ENCODE results near the gene UBE3C.
"Not testable (repeated sequence)": the region's sequence is repeated elsewhere in the genome, so short reads cannot be mapped to it uniquely, and the experiment has no call there.

Gene UBE3C

DNA sequence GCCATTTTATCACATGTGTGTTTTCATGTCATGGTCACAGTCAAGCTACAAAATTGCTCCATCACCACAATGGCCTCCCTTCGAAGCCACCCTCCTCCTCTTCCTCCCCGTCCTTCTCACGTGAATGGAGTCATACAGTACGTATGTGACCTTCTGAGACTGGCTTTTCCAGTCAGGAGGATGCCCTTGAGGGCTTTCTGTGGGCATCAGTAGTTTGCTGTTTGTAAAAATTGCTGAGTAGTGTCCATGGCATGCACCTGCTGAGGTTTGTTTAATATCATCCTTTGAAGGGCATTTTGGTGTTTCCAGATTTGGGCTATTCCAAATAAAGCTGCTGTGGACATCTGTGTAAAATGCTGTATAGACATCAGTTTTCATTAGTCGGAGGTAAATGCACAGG, 5.9 kb upstream of the UBE3C start:
- DNase-seq: no peak

DNA sequence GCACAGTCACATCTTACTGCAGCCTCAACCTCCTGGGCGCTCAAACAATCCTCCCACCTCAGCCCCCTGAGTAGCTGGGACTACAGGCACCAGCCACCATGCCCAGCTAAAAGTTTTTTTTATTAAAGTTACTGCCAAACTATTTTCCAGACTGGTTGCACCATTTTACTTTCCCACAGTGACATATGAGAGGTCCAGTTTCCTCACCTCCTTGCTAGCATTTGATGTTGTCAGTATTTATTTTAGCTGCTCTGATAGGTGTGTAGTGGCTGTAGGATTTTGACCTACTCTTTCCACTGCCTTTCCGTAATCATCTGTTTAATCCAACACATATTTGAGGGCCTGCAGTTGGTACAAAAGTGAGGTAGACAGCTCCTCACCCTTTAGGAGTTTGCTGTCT, 5.4 kb upstream of the UBE3C start:
- no peak for DNase-seq

DNA sequence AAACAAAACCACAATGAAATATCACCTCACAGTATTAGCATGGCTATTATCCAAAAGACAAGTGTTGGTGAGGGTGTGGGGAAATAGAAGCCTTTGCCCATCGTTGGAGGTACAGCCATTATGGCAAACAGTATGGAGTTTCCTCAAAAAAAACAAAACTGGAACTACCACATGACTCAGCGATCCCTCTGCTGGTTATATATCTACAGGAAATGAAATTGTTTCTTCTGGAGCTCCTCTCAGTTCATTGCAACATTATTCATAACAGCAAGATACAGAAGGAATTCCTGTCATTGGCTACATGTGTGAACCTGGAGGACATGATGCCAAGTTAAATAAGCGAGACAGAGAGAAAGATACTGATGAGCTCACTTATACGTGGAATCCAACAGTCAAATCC, 2.4 kb upstream of the UBE3C start:
- no peak for DNase-seq

DNA sequence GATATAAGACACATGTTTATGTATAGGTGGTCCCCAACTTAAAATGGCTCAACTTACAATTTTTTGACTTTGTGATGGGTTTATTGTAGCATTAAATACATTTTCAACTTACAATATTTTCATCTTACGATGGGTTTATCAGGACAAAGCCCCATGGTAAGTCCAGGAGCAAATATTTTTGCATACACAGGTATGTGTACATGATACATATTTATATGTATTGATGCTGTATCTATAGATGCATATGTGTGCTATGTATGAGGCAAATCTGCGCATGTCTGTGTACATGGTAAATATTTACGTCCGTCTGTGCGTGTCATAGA, 664 bp upstream of the UBE3C start:
- no peak for DNase-seq

DNA sequence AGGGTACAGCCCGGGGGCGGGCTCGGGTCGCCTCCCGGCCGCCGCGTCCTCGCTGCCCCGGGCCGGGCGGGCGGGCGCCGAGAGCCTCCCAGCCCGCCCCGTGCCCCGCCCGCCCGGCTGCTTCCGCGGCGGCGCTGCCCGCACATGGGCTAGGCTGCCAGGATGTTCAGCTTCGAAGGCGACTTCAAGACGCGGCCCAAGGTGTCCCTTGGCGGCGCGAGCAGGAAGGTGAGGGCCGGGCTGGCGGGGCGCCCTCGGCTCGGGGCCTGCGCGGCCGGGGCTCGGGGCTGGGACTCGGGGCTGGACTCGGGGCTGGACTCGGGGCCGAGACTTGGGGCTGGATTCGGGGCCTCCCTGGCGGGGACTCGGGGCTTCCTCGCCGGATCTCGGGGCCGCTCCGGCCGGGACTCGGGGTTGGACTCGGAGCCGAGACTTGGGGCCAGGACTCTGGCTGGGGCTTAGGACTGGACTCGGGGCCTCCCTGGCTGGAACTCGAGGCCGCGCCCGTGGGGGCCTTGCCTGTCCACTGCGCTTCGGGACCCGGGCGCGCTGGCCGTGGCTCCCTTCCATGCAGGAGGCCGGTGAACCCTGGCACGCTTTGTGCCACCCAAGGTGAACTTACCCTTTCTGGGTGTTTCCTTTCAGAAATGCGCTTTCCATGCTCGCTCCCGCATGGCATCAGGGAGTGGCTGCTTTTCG, 534 bp downstream of the UBE3C start:
- DNase-seq: no peak

DNA sequence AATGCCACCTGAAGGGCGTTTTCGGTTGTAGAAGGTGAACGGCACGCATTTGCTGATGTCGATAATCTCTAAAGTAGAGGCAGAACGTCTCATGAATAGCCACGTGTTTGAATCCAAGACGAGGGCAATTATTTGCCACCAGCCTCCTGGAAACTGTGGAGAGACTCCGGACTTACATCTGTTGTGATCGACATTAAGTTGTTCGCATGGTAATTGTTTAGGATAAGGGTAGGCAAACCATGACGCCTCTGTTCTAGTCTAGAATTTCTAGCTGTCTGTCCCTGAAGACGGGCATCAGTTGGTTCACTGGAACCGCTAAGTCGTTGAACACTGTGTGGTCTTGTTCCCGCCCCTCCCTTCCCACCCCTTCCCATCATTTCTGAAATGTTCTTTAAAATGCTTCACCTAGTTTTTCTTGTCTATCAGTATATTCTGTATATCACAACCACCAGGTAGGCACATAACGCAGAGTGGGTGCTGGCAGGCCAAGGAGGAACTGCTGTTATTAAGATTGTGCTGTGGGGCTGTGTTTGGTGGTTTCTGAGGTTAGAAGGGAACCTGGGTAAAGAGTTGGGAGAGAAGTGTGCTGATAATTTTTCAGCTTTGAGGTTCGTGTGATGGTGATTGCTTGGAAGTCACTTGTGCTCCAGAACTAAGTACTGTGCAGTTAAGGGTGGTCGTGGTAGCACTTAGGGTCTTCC, 1.2 kb downstream of the UBE3C start:
- DNase-seq: no peak

DNA sequence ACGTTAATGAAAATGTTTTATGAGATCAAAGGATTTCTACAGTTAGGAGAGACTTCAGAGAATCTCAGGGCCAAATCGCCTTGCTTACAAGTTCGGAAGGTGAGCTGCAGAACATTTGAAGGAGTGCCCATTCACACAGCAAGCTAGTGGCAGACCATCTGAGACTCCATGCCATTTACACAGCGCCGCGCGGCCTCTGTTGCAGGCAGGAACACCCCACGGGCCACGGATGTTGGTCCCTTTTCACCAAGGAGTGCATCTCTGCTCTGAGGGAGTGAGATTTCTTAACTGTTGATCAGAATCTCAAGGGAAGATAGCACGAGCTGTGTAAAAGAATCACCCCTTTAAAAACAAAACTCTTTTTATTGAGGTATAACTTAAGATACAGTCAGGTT, 1.8 kb downstream of the UBE3C start:
- DNase-seq: no peak

DNA sequence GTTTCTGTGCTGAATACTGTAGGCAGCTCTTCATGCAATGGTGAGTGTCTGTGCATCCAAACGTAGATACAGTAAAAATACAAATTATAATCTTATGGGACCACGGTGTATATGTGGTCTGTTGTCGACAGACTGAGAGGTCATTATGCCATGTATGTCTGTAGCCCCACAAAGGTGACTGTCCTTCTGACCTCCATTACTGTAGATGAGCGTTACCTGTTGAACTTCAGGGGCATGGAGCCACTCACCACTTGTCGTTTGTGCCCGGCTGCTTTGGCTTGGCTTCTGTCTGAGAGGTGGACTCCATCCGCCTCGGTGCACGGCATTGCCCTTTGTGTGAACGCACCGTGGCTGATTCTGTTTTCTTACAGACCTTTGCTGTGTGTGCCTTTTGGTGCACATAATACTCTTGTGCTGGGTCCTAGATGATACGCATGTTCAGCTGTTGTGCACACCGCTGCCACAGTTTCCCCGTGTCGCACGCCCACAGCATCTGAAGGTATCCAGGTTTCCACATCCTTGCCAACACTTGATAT, 2.9 kb downstream of the UBE3C start:
- no peak for DNase-seq

DNA sequence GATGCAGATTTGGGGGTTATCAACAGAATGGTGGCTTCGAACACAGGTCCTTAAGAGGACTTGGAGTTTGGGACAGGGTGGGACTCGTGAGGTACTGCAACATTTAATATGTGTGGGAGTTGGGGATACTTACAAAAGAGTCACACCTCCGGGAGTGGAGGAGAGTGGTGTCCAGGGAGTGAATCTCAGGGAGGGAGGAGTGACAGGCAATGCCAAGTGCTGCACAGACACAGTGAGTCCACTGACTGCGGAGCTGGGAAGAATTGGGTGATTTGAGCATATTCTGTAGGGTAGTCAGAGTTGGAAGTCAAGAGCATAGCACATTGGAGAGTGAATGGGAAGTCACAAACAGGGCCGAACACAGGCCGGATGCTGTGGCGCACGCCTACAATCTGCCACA, 5.1 kb downstream of the UBE3C start:
- DNase-seq: no peak

DNA sequence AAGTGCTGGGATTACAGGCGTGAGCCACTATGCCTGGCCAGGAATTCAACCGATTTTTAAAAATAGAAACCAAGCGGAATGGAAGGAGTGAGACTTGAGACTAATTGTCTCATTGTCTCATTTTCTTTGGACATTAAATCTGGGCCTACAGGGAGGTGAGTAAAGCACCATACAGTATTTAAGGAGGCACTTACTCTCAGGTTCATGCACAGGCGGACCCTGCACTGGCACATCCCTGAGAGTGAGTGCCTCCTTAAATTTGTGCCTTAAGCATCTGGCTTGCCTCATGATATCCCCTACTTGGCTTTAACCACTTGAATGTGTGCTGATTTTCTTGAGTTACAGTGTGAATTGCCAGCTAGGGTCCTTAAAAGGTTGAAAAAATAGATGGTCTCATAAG, 10.6 kb downstream of the UBE3C start:
- no peak for DNase-seq

DNA sequence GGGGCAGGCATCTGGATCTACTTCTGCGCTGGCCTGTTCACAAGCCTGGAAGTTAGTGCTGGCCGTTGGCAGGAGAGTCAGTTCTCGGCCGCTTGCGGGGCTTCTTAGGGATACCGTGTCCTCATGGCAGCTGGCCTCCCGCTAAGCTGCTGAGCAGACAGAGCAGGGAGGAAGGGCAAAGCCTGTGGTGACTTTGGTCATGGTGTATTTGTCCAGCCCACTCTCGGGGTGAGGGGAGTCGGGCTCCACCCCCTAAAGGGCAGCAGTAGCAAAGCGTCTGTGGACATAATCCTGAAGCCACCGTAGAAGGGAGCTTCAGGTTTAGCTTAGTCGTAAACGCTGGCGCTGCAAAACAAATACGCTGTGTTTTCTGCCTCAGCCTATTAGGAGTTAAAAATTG, 12.2 kb downstream of the UBE3C start:
- DNase-seq: no peak

DNA sequence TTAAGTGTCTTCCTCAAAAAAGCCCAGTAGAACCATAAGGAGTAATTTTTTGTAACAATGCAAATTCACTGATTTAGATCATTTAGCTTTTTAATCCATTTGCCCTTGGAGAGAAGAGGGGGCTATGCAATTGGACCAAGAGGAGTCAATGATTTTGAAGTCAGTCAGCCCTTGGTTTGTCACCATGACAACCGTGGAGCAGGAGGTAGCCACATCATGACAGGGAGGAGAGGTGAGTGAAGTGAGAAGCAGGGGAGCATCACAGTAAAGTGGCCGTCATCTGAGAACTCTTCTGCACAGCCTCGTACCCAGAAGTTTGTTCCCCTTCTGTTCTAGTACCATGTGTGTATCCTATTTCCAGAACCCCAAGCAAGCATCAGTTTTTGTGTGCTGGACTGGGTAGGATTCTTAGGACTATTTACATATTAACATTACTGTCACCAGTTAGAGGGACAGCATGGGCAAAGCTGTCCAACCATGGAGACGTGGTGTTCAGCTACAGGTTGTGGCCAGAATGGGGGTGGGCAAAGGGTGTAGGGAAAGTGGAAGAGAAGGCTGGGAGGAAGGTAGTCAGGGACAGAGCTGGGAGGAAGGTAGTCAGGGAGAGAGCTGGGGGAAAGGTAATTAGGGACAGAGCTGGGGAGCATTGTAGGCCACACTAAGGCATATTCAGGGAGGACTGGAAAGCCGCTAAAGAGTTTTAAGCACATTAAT, 13.1 kb downstream of the UBE3C start:
- no peak for DNase-seq

DNA sequence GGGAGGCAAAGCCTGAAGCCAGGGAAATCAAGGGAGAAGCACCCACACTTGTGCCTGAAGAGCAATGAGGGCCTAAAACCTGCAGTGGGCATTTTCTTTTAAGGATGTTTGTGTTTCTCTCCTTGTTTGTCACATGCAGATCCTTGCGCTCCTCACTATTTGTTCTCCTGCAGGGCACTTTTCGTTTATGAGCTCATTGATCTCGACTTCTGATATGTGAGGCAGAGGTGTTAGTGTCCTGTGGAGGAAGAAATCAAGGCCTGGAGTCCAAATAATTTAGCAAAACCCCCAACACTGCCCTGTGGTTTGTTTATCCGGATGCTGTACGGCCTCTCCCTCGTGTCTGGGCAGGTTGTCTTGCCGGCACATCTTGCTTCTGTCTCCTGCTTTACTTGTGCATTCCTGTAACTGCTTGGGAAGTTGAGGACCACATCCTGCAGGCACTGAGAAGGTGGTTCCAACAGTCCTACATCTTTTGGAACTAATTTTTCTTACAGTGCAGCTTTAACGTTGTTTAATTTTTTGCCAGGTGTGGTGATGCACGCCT, 13.7 kb downstream of the UBE3C start:
- no peak for DNase-seq

DNA sequence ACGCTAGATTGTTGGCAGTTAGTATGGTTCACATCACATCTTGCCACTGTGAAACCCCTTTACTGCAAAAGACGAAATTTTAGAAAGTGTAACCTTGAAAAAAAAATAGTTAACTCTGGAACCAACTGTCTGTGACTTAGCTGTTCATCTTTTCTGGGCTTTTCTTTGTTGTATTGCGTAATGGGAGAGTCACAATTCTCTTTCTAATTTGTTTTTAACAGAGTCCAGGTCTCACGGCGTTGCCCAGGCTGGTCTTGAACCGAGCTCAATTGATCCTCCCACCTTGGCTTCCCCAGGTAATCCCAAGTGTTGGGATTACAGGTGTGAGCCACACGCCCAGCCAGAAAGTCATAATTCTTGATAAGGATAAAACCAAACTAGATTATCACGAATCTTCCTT, 14.5 kb downstream of the UBE3C start:
- no peak for DNase-seq

DNA sequence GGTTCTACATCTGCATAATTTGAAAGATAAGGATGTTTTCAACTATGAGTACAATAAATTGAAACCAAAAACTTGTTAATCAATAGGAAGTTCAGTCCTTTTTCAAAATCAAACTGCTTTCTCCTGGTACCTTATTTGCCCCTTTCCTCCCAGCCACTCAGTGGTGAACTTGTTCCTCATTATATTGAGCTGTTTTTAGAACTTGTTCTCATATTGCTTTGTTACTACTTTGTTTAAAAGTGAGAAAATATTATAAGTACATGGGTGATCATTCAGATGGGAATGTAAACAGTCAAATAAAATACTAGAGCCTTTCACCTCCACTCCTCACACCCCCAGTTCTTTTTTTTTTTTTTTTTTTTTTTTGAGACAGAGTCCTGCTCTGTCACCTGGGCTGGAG, 17.2 kb downstream of the UBE3C start:
- DNase-seq: no peak

DNA sequence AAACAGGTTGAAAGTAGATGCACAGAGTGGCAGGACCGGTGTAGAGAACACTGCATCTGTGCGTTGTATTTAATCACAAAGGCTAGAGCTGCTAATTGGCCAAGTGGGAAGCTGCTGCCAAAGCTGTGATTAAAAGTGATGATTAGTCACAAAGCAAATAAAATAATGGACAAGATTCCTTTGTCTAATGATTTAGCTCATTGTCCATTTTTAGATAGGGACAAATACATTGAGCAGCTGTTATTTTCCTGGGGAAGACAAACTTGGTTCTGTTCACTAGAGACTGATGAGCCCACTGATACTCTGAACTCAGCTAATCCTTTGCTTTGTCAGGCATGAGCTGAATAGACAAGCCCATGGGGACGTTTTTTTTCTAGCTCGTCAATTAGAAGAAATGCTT, 19.7 kb downstream of the UBE3C start:
- DNase-seq: no peak

DNA sequence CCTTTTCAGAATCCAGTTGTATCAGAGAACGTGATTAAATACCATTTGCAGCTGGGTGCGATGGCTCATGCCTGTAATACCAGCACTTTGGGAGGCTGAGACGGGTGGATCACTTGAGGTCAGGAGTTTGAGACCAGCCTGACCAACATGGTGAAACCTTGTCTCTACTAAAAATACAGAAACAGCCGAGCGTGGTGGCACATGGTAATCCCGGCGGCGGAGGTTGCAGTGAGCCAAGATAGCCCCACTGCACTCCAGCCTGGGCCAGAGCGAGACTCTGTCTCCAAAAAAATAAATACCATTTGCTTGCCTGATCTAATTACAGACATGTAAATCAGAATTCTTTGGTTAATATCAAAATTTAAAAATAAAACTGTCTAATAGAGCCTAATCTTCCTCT, 20.8 kb downstream of the UBE3C start:
- DNase-seq: not testable (repeated sequence)

DNA sequence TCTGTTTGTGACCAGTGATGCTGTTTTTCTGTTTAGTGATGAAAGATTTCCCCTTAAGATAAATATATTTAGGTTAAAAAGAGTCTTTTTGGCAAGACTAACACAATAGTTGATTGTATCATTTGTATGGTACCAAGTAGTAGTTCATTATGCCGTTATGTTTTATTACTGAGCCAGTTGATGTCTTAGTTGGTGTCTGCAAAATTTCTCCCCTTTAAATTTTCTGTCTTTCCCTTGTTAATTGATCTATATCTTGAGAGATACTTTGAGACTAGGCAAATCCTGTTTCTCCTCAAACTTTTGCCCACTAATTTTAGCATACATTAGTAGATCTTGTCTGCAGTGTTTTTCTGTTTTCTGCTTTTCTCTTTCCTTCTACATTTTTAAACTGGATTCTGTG, 21.7 kb downstream of the UBE3C start:
- no peak for DNase-seq

DNA sequence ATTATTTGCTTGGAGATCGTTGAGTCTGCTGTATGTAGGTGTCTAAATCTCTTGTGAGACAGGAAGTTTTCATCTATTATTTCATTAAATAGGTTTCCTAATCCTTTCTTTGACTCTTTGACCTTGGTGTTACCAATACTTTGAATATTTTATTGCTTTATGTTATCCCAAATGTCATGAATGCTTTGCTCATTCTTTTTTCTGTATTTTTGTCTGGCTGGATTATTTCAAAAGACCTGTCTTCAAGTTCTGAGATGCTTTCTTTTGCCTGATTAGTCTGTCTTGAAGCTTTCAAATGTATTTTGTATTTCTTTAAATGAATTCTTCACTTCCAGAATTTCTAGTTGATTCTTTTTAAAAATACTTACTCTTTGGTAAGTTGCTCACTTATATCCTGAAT, 27.3 kb downstream of the UBE3C start:
- no peak for DNase-seq

DNA sequence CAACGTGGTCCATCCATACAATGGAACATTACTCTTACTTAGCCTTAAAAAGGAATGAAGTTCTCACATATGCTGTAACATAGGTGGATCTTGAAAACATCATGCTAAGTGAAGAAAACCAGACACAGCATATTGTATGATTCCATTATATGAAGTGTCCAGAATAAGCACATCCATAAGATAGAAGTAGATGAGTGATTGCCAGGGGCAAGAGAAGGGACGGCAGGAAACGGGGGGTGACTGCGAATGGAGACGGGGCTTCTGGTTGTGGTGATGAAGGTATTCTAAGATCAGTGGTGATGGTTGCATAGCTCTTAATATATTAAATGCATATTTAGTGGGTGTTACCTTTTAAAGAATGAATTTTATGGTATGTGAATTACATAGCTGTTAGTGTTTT, 29.8 kb downstream of the UBE3C start:
- no peak for DNase-seq

DNA sequence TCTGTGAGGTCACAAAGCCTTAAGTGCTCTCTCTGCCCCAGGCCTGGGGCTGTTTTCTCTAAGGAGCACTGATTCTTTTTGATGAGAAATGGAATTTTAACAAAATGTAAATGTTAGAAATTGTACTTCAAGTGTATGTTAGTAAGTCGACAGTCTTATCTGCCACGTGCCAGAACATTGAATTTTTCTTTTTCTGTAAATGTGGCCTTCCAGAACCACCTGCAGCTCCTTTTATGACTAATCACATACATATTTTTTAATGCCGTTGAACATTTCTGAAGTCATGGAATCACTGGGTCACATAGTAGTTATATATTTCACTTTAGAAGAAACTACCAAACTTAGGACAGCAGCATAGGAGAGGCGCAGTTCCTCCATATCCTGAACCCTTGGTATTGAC, 38.0 kb downstream of the UBE3C start:
- DNase-seq: no peak

DNA sequence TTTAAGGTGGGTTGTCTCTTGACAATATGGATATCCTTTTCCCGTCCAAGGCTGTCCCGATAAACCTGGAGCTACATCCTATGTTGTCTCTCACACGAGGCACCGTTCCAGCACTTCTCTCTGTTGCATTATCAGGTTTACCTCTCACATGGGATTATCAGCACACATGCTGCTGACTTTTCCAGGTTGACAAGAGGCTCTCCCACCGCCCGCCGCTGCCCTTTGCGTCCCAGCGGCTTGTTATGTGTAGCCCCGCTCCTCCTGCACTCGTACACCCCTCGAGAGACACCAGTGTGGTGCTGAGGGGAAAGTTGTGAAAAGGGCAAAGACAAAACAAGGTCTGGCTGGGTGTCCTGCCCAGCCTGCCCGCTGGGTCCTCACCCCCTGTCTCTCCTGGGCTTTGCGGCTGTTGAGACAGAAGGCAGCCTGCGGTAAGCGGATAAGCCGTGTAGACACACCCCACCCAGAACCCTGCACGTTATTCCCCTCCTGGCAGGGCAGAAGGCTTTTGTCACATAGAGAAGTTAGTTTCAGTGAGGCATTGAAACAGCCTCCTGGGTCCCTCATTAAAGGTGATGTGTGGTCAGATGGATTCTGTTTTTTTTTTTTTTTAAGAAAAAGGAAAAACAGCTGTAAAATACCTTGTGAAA, 38.7 kb downstream of the UBE3C start:
- DNase-seq: no peak

DNA sequence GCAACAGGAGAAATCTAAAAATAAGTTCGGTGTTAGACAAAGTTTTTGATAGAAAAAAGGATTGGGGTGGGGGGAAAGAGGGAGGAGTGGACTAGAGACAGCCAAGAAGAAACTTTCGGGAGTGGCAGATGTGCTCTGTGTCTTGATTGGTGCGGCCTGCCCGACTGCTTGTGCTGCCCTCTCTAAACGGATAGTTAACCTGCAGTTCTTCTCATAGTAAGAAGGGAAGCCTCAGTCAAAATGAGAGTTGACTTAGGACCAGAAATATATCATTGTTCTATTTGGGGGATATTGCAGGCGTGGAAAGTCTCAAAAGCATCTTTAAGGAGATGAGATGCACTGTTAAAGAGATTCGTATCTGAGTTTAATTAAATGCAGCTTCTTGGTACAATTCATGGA, 39.3 kb downstream of the UBE3C start:
- DNase-seq: no peak

DNA sequence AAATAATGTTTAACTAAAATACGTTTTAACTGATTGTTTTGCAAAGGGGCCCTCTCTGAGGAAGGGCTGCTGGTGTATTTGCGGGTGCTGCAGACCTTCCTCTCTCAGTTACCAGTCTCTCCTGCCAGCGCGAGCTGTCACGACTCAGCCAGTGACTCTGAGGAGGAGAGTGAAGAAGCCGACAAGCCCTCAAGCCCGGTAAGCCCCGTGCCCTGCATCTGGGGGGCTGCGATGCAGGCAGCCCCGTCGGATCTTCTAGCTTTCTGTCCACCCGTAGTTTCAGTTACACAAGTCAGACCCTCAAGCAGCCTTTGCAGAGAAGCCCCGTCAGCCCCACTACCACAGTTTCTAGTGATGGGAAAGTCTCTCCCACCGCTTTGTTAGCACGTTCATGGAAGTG, 45.1 kb downstream of the UBE3C start:
- DNase-seq: no peak
